Measurements from ENCODE around the gene PHRF1.

DNA sequence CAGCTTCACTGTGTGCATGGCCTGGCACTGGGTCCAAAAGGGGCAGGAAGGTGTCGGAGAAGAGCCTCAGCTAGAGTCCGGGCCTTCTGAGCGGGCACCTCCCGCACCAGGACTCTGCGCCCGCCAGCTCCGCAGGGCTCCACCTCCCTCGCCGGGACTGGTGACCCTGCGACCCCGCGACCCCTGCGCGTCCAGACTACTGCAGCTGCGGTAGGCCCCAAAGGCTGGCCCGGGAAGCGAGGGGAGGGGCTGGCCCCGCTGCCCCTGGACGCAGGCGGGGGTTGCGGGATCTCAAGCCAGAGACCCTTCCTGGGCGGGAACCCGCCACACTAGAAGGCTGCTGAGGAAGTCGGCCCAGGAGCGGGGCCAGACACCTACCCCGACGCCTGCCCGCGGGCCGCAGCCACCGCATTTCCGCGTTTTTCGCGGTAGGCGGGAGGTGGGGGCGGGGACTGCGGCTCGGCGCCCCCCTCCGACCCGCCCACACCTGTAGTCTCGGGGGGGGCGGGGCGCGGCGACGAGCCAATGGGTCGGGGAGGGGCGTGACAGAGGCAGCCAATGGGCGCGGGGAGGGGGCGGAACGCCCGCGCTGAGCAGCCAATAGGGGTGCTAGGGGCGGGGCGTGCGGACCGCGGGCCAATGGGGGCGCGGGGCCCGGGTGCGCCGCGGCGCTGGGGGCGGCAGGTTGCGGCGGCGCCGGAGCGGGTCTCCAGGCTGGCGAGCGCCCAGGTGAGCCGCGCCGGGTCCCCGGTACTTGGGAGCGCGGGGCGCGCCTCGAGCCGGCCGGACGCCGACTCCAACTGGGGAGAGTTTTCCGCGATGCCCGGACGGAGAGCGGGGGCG is 15.7 kb upstream of the PHRF1 start, which contains the start of the genes LMNTD2 and RASSF7:
- TF ChIP-seq CTCF (IDR thresholded peaks at IDR 0.05; ENCODE audit: low read depth, low read length) = no peak
- TF ChIP-seq EZH2phosphoT487 (IDR thresholded peaks at IDR 0.05; ENCODE audit: low read depth) = no peak

Data from OCI-LY3 (cell line).